Right atrium auricular region (tissue), 2 donors: ENCODE results near the gene PNPLA7. TPM values are rescaled to one million over a fixed set of nuclear protein-coding genes. Genes with fewer than 3 reads are reported as not detected.

Experiments used
- DNase-seq: peaks from one replicate; pipeline ENCODE4 v3.0.0-alpha.2; 2019; ENCODE audit warnings: low spot score
- H3K27ac ChIP-seq, 2 donors: fragments of 200-600 bp; sonication (generic); 1 replicate in 1 of 2; 2 replicates in 1 of 2; pipeline ENCODE4 v1.5.1; 2016 to 2019
- H3K27me3 ChIP-seq, 2 donors: fragments of 200-600 bp; sonication (generic); one replicate each; pipeline versions ENCODE4 v1.5.1 to v1.6.0; 2017 to 2019
- H3K36me3 ChIP-seq: fragments of 200-600 bp; sonication (generic); one replicate; pipeline ENCODE4 v1.5.1; 2016
- H3K4me1 ChIP-seq, 2 donors: fragments of 200-600 bp; sonication (generic); one replicate each; pipeline versions ENCODE4 v1.5.1 to v1.6.0; 2017 to 2019
- H3K4me3 ChIP-seq, 2 donors: fragments of 200-600 bp; sonication (generic); 1 replicate in 1 of 2; 2 replicates in 1 of 2; pipeline ENCODE4 v1.5.1; 2017 to 2019; ENCODE audit warnings: mild to moderate bottlenecking in 1 of 2, moderate library complexity in 1 of 2
- H3K9me3 ChIP-seq, 2 donors: fragments of 200-600 bp; sonication (generic); one replicate each; pipeline ENCODE4 v1.5.1; 2019
- total RNA-seq, 2 donors: library from RNA; depleted of rRNA; stranded (reverse); fragments of >200 nt; gene quantifications; one replicate each; pipeline ENCODE4 v1.1.0, GENCODE V29; 2016
- TF ChIP-seq, protein P1 (sequence below), 2 donors: fragments of 200-600 bp; sonication (generic); IDR thresholded peaks; one replicate each; pipeline ENCODE4 v1.5.1; 2019; ENCODE audit warnings: antibody characterized with exemption in 2 of 2

PNPLA7 gene
- total RNA-seq, 2 donors from 2014 or later, result 4.4 to 4.6 TPM

DNA sequence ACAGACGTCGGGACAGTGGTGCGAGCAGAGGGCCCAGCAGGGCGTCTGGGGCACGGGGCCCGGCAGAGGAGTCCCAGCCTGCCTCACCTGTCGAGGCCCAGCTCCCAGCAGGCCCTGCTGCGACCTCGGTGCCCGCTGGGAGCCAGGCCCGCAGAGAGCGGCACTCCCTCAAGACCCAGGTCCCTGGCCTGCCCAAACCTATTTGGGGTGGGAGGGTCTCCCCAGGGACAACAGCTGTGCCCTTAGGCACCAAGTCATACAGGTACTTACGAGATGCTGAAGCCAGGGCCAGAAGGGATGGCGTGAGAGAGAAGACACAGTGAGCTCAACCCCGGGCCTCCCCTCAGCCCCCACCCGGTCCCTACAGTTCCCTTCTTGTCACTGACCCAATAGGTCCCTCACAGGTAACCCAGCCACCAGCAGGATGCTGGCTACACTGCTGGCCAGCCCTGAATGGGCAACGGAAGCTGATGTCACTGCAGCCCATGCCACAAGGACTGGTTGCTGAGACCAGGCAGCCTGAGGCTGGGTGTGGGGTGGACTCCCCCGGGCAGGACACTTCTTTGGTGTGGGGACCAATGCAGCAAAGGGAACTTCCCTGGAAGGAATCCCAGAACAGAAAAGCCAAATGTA, 94.7 kb downstream of the PNPLA7 start:
- Histone ChIP-seq H3K4me1 (peaks cover 0 to 42% of the 10 kb centered on the region in 2 donors), H3K27ac (no peak overlapping the region)

DNA sequence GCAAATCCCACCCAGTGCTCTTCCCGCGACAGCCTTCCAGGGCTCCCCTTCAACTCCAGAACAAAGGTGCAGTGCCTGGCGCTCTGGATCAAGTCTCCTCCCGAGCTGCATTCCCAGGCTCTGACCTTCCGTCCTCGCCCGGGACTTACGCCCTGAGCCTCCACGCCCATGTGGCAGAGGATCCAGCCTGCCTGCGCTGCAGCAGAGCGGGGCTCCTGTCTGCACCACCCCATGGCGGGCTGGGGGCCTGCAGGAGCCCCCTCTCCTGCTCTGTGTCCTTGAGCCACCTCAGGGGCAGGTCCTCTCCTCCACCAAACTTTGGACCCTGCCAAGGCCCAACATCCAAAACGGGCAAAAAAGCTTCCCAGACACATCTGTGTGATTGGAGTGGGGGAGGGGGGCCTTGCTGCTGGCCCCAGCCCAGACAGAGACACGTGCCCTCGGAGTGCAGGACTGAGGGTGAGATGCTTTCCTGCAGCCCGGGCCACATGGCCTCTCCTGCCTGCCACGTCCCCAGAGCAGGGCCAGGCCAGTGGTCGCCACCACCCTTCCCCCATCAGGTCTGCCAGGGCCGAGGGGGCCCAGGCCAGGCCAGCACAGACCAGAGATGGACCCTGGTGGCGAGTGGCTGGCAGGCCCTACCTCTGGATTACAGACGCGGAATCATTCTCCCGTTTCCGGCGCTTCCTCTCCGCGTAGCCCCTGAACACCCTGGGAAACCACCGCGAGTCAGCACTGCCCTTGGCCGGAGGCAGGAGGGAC, 95.4 kb downstream of the PNPLA7 start:
- Histone ChIP-seq H3K27me3 (no peaks in the 10 kb centered on the region), H3K36me3 (peaks cover 5% of the 10 kb centered on the region), H3K4me1 (peaks cover 0 to 37% of the 10 kb centered on the region in 2 donors), H3K4me3 (peak overlapping the region; percentile 32 to 49), H3K9me3 (no peaks in the 10 kb centered on the region), H3K27ac (peak overlapping the region; percentile 48 to 56)
- TF ChIP-seq, protein P1, sequence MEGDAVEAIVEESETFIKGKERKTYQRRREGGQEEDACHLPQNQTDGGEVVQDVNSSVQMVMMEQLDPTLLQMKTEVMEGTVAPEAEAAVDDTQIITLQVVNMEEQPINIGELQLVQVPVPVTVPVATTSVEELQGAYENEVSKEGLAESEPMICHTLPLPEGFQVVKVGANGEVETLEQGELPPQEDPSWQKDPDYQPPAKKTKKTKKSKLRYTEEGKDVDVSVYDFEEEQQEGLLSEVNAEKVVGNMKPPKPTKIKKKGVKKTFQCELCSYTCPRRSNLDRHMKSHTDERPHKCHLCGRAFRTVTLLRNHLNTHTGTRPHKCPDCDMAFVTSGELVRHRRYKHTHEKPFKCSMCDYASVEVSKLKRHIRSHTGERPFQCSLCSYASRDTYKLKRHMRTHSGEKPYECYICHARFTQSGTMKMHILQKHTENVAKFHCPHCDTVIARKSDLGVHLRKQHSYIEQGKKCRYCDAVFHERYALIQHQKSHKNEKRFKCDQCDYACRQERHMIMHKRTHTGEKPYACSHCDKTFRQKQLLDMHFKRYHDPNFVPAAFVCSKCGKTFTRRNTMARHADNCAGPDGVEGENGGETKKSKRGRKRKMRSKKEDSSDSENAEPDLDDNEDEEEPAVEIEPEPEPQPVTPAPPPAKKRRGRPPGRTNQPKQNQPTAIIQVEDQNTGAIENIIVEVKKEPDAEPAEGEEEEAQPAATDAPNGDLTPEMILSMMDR (IDR thresholded peaks at IDR 0.05), result no peak
- no peak for DNase-seq

More for the DNA sequence above, 94.7 kb downstream of the PNPLA7 start:
- Histone ChIP-seq H3K9me3 (no peaks in the 10 kb centered on the region), H3K27me3 (no peaks in the 10 kb centered on the region), H3K36me3 (peaks cover 5% of the 10 kb centered on the region), H3K4me3 (no peak overlapping the region)
- no peak for DNase-seq
- TF ChIP-seq, protein P1 (IDR thresholded peaks at IDR 0.05), result no peak

DNA sequence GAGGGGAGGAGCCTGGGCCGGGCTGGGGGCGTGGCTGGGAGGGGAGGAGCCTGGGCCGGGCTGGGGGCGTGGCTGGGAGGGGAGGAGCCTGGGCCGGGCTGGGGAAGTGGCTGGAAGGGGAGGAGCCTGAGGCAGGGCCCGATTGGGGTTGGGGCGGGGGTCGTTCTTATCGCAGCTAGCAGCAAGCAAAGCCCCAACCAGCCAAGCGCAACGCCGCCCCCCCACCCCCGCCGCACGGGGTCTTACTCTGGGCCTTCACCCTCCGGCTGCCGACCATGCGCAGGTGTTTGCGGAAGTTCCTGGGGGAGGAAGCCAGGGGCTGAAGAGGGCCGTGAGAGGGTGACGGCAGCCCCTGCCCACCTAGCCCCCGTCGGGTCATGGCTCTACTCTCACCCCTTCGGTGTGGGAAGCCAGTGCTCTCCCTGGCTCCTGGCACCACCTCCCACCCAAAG, 96.0 kb downstream of the PNPLA7 start:
- H3K36me3 ChIP-seq, result peaks cover 9% of the 10 kb centered on the region
- TF ChIP-seq, protein P1 (IDR thresholded peaks at IDR 0.05), result no peak
- H3K27ac ChIP-seq, result peak overlapping the region; percentile 48 to 56
- no peaks in the 10 kb centered on the region for H3K27me3 ChIP-seq
- peak overlapping the region; percentile 32 to 49 for H3K4me3 ChIP-seq
- H3K4me1 ChIP-seq, result peaks cover 0 to 32% of the 10 kb centered on the region in 2 donors
- H3K9me3 ChIP-seq, result no peaks in the 10 kb centered on the region
- DNase-seq, result no peak

DNA sequence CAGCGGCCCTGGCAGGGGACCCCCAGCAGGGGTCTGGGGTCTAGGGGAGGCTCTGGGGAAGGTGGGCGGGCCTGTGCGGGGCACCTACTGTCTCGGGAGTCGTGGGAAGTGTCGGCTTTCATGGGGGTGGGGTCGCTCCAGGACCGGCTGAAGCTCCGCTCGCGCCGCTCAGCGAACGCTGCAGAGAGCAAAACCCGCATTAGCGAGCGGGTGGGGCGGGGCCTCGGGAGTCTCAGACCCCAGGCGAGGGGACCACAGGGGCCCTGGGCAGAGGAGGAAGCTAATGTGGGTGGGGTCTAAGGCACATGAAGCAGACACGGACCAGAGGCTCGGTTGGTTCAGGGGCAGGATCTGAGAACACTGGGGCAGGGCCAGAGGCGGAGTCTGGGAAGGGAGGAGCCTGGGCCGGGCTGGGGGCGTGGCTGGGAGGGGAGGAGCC, 96.5 kb downstream of the PNPLA7 start:
- DNase-seq, result no peak
- H3K27ac ChIP-seq, result no peak overlapping the region
- no peaks in the 10 kb centered on the region for H3K9me3 ChIP-seq
- H3K4me1 ChIP-seq, result peaks cover 0 to 30% of the 10 kb centered on the region in 2 donors
- peak overlapping the region; percentile 5 to 49 for H3K4me3 ChIP-seq
- peaks cover 10% of the 10 kb centered on the region for H3K36me3 ChIP-seq
- H3K27me3 ChIP-seq, result no peaks in the 10 kb centered on the region
- TF ChIP-seq, protein P1 (IDR thresholded peaks at IDR 0.05), result no peak

DNA sequence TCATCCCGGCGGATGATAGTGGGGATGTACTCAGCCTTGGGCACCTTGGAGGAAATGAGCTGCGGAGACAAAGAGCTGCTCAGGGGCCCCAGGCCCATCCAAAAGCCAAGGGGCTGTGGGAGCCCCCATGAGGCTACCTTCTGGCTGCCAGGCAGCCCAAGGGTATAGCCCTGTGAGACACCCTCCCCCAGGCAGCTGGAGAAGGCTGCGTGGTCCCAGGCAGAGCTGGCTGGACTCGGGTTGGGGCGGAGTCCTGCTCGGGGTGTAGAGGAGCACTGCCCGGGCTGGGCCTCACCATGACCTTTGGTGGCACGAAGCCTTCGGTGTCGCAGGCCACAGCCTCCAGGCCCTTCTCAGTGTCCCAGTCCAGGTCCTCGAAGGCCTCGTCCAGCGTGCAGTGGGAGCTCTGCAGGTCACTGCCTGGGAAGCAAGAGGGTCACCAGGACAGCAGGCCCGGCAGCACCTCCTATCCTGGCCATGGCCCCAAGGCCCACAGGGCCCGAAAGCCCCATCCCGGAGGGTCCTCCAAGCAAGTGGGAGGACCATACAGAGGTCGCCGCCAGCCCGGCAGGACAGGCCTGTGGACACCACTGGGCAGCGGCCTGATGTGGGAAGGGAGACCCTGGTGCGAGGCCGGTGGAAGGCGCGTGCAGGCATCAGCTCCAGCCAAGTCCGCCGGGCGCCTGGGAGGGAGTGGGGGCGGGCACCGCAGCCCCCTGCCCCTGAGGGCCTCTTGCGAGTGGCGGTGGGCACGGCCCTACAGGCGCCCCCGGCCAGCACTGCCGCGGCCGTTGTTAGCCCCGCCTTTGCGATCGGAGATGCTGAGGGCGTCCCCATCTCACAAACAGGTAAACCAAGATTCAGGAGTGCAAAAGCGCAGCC, 97.2 kb downstream of the PNPLA7 start:
- Histone ChIP-seq H3K4me1 (peaks cover 0 to 23% of the 10 kb centered on the region in 2 donors), H3K27me3 (no peaks in the 10 kb centered on the region), H3K27ac (no peak overlapping the region), H3K9me3 (no peaks in the 10 kb centered on the region), H3K36me3 (peaks cover 10% of the 10 kb centered on the region), H3K4me3 (peak overlapping the region in 1 of 2 donors; percentile 49)
- no peak for DNase-seq
- TF ChIP-seq, protein P1 (IDR thresholded peaks at IDR 0.05), result no peak
